Measurements from ENCODE around the gene CELF2.

CELF2 gene

DNA sequence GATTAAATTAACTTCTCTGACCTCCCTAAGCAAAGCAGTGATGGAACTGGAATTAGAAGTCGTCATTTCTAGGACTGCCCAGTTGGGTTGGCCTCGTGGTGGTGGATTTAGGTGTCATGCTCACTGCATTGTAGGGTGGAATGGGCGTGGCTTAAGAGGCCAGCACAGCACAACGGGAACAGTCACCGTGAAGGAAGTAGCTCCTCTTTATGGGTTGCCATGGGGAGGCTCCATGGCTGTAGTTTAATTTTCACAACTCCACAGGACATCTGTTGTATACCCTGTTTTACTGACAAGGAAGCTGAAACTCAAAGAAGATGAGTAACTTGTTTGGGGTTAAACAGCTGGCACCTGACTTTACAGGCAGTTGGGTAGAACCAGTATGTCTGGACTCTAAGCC lies 208.3 kb downstream of the CELF2 start:
- TF ChIP-seq FOXP2 (optimal IDR thresholded peaks at IDR 0.05; ENCODE audit: borderline replicate concordance, extremely low read depth, extremely low read length, insufficient read depth) (no peak), POLR2AphosphoS5 (IDR thresholded peaks at IDR 0.05; ENCODE audit: low read depth, low read length) (no peak), TAF1 (IDR thresholded peaks at IDR 0.05; ENCODE audit: borderline replicate concordance, insufficient read depth, low read length) (no peak), SIN3A (IDR thresholded peaks at IDR 0.05; ENCODE audit: borderline replicate concordance, insufficient read depth, low read length) (no peak)
- TF ChIP-seq, protein P1, sequence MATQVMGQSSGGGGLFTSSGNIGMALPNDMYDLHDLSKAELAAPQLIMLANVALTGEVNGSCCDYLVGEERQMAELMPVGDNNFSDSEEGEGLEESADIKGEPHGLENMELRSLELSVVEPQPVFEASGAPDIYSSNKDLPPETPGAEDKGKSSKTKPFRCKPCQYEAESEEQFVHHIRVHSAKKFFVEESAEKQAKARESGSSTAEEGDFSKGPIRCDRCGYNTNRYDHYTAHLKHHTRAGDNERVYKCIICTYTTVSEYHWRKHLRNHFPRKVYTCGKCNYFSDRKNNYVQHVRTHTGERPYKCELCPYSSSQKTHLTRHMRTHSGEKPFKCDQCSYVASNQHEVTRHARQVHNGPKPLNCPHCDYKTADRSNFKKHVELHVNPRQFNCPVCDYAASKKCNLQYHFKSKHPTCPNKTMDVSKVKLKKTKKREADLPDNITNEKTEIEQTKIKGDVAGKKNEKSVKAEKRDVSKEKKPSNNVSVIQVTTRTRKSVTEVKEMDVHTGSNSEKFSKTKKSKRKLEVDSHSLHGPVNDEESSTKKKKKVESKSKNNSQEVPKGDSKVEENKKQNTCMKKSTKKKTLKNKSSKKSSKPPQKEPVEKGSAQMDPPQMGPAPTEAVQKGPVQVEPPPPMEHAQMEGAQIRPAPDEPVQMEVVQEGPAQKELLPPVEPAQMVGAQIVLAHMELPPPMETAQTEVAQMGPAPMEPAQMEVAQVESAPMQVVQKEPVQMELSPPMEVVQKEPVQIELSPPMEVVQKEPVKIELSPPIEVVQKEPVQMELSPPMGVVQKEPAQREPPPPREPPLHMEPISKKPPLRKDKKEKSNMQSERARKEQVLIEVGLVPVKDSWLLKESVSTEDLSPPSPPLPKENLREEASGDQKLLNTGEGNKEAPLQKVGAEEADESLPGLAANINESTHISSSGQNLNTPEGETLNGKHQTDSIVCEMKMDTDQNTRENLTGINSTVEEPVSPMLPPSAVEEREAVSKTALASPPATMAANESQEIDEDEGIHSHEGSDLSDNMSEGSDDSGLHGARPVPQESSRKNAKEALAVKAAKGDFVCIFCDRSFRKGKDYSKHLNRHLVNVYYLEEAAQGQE (IDR thresholded peaks at IDR 0.05; ENCODE audit: insufficient read depth in 1 of 2, low read depth in 2 of 2, low read length in 2 of 2), result no peak

DNA sequence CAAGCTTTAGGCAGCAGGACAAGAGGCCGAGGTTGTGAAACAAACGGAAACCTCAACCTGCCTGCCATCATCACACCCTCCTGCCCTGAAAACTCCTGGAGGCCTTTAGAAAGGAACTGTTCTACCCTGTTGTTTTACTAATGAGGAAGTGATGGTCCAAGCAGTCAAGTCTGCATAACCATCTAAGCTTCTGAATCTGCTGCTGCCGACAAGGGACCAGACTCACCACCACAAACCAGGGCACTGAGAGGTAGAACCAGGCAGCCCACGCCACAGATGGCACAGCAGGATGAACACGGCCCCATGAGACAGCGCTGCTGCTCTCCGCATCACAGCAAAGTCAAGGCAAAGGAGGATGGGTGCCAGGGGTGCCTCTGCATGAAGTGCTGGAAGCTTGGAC lies 209.4 kb downstream of the CELF2 start:
- TF ChIP-seq TAF1 (IDR thresholded peaks at IDR 0.05; ENCODE audit: borderline replicate concordance, insufficient read depth, low read length), result no peak
- no peak for TF ChIP-seq SIN3A (IDR thresholded peaks at IDR 0.05; ENCODE audit: borderline replicate concordance, insufficient read depth, low read length)

- TF ChIP-seq TAF1 (IDR thresholded peaks at IDR 0.05; ENCODE audit: borderline replicate concordance, insufficient read depth, low read length) (no peak), FOXP2 (optimal IDR thresholded peaks at IDR 0.05; ENCODE audit: borderline replicate concordance, extremely low read depth, extremely low read length, insufficient read depth) (no peak), POLR2AphosphoS5 (IDR thresholded peaks at IDR 0.05; ENCODE audit: low read depth, low read length) (no peak), SIN3A (IDR thresholded peaks at IDR 0.05; ENCODE audit: borderline replicate concordance, insufficient read depth, low read length) (no peak)
- TF ChIP-seq, protein P1 (IDR thresholded peaks at IDR 0.05; ENCODE audit: insufficient read depth in 1 of 2, low read depth in 2 of 2, low read length in 2 of 2), result no peak
These were observed 212.2 kb downstream of the CELF2 start for GRCh38 chr10:11229893-11230292.

GRCh38 chr10:11230498-11231167 lies 213.0 kb downstream of the CELF2 start:
- no peak for TF ChIP-seq SIN3A (IDR thresholded peaks at IDR 0.05; ENCODE audit: borderline replicate concordance, insufficient read depth, low read length)
- TF ChIP-seq, protein P1 (IDR thresholded peaks at IDR 0.05; ENCODE audit: insufficient read depth in 1 of 2, low read depth in 2 of 2, low read length in 2 of 2), result no peak
- no peak for TF ChIP-seq FOXP2 (optimal IDR thresholded peaks at IDR 0.05; ENCODE audit: borderline replicate concordance, extremely low read depth, extremely low read length, insufficient read depth)
- no peak for TF ChIP-seq POLR2AphosphoS5 (IDR thresholded peaks at IDR 0.05; ENCODE audit: low read depth, low read length)
- no peak for TF ChIP-seq TAF1 (IDR thresholded peaks at IDR 0.05; ENCODE audit: borderline replicate concordance, insufficient read depth, low read length)

GRCh38 chr10:11231285-11231684 lies 213.6 kb downstream of the CELF2 start:
- TF ChIP-seq FOXP2 (optimal IDR thresholded peaks at IDR 0.05; ENCODE audit: borderline replicate concordance, extremely low read depth, extremely low read length, insufficient read depth), result no peak
- no peak for TF ChIP-seq SIN3A (IDR thresholded peaks at IDR 0.05; ENCODE audit: borderline replicate concordance, insufficient read depth, low read length)
- TF ChIP-seq POLR2AphosphoS5 (IDR thresholded peaks at IDR 0.05; ENCODE audit: low read depth, low read length), result no peak
- TF ChIP-seq, protein P1 (IDR thresholded peaks at IDR 0.05; ENCODE audit: insufficient read depth in 1 of 2, low read depth in 2 of 2, low read length in 2 of 2), result no peak
- TF ChIP-seq TAF1 (IDR thresholded peaks at IDR 0.05; ENCODE audit: borderline replicate concordance, insufficient read depth, low read length), result no peak

Data from PFSK-1 (cell line).